HG02678 (cell line): ENCODE data around the gene PPM1H.

ENCODE experiments used
- ATAC-seq: cut with Tn5 transposase; IDR thresholded peaks from one replicate; pipeline ENCODE4 v1.9.1; 2021; ENCODE audit warnings: mild to moderate bottlenecking, moderate library complexity; ENCODE audit not compliant: unreplicated experiment

PPM1H gene

DNA sequence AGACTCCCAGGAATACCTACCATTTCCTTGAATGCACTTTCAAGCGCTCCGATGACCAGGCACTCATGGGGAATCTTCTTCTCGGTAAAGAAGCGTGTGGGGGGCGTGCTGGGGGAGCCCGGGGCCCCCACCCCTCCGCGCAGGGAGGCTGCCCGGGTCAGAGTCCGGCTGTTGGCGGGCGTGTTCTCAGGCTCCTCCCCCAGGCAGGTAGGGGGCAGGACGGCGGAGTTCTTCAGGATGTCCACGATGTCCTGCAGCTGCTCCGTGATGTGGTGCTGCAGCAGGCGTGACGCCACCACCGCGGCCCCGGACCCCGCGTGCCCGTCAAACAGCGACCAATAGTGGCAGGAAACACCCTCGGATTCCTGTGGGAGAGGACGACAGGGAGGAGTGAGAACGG is 133.2 kb downstream of the PPM1H start:
- ATAC-seq = no peak

DNA sequence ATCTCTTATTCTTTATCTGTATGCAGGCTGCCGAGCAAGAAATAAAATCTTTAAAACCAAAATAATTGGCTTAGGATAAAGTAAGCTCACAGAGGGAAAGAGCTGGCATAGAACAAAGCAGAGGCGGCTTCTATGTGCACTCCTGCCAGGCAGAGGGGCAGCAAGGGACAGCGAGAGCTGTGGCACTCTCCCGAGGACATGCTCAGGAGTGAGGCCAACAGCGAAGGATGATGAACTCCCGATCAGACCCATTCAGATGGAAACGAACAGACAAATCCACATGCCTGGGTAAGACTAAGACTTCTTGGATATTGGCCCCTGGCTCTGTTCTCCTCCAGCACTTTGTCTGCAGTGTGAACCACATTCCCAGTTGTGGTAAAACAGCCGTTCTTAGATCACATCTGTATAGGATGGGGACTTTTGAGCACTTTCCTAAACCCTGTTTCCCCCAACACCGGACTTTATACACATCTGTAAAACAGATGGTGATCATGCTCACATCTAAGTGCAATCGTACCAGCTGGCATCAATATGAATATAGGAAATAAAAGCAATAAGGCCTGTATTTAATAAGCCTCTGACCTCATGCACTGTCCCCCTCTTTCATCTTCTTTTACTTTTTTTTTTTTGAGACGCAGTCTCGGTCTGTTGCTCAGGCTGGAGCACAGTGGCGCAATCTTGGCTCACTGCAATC is 134.1 kb downstream of the PPM1H start:
- no peak for ATAC-seq

DNA sequence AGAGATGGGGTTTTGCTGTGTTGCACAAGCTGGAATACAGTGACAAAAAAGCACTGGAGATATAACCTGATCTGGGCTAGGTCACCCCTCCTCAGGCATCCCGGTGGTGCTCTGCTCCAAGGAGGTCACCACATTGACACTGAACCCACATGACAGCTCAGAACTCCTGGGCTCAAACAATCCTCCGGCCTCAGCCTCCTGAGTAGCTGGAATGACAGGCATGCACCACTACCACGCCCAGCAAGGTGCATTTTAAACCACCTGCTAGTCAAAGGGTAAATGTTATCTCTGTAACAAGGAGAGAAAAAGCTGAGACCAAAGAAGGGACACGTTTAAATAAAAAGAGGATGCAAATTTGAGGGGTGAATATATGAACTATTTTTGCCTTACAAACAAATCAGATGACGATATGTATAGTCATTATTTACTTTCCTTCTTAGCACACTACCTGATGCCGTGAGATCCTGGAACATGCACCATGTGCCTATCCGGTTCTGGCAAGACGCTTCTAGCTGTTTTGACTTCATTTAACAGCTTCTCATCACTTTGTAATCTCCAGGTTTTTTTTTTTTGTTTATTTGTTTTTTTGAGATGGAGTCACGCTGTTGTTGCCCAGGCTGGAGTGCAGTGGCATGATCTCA is 135.1 kb downstream of the PPM1H start:
- ATAC-seq = no peak

DNA sequence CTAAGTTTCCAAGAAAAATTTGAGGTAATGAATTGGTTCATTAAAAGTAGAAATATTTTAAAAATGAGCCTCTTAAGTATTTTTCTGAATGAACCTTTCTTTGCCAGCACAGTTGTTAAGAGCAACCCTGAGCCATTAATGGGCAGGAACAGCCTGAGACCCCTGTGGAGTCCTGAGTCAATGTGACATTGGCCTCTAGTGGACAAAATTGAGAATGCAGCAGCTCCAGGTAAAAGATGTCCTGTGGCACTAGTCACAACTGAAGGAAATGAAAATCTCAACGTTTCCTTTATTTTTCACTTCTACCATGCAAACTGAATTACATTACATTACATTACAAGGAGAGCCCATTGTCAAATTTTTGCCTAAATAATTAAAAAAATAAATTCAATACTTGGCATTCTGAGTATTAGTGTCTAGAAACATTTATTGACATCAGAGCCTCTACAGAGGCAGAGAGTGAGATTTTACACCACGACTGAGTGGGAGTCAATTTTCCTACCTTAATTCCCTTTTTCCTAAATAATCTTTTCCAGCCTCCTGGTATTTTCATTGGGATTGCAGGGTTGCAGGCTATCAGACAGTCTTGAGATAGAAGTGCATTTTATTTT is 135.7 kb downstream of the PPM1H start:
- ATAC-seq = peak; percentile 94

DNA sequence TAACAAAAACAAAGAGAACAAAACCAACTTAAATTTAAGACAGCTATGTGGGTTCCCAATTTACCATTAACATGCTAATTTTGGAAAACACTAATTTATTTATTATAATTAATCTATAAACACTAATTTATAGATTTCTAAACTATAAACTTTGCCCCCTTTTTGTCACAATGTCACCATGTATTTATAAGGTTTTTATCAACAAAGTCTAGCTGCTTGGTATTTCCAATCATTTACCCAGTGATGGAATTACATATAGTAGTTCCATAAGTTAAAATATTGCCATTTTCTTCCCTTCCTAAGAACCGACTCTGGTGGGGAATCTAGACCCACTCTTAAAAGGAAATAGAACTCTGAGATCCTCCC is 140.7 kb downstream of the PPM1H start:
- ATAC-seq = no peak

DNA sequence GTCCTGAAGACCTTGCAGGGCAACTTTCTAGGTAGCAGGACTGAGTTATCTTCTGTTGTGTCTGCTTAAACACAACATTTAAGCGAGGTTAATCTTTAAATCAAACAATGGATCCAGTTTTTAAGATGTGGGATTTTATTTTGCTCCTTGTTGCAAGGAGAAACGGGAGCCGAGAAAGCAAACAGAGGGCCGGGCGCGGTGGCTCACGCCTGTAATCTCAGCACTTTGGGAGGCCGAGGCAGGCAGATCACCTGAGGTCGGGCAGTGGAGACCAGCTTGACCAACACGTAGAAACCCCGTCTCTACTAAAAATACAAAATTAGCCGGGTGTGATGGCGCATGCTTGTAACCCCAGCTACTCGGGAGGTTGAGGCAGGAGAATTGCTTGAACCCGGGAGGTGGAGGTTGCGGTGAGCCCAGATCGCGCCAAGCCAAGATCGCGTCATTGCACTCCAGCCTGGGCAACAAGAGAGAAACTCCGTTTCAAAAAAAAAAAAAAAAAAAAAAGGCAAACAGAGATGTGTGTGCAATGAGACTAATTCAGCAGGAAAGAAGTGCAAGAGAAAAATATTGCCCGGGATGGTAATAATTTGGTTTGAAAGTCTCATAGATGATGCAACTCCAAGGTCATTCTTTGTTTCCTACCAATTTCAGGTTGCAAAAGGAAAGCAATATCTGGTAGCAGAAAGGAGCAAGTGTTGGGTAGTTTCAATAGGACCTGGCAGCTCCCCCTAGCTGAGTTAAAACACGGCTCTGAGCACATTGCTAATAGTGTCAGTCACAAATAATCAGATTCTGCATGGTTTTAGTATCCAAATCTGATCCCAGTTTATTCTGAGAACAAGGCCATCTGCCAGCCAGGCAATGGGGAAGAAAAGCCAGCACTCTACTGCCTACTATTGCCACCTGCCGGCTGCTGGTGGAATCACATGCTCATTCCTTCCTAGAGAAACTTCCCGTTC is 141.4 kb downstream of the PPM1H start:
- peak; percentile 76 for ATAC-seq

DNA sequence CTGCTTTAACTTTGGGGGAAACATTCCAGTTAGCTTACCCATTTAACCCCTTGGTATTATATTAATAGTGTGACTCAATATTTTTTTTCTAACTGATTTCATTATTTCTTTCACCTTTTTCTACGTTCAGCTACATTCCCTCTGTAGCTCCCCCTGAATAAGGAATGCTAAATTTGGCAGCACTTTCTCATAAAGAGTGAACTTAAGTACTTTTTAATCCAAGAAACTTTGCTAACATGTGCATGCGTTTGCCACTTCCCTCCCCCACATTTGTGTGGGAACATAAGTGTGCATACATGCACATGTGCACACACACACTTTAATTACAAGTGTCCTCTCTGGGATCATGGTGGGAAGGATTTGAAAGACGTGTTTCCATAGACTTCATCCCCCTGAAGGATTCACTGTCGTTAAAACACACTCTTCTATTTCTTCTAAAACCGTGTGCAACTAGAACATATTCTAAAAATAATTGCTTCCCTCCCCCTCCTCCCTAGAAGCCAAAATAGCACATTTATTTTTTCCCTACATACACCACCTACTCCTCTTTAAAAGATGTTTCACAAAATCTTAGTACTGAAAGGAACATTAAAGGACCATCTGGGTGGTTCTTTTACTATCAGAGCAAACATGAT is 142.6 kb downstream of the PPM1H start:
- ATAC-seq = no peak

DNA sequence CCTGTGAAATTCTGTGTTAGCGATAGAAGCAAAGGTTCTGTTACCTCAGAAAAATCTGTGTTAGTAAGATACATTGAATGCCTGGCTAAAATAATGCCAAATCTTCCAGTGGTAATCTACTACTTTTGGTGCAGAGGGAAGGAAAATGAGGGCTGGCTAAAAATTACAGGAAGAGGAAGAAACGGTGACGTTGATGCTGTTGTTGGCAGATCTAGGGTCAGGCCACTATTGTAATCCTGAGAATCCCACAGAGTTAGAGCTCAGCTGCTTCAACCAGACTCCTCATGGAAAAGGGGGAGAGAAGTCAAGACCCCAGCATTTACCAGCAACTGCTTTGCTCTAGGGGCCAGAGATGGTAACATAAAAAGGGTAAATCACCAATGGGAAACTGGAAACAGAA is 145.1 kb downstream of the PPM1H start:
- no peak for ATAC-seq

DNA sequence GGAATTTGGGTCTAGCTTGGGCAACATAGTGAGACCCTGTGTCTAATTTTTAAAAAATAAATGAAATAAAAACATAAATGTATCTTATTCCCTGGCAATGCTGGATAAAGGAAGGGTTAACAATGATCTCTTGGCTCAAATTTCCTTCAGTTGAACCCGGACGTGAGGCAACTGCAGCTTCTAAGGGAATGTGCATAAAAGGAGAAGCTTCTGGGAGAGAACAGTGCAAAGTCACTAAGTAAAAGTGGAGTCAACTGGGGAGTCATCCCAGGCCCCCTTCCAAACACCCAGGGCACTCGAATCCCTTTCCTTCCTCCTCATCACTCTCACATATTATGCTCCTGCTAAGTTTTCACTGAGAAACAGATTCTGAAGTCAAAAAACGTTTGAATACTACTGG is 147.3 kb downstream of the PPM1H start:
- no peak for ATAC-seq

DNA sequence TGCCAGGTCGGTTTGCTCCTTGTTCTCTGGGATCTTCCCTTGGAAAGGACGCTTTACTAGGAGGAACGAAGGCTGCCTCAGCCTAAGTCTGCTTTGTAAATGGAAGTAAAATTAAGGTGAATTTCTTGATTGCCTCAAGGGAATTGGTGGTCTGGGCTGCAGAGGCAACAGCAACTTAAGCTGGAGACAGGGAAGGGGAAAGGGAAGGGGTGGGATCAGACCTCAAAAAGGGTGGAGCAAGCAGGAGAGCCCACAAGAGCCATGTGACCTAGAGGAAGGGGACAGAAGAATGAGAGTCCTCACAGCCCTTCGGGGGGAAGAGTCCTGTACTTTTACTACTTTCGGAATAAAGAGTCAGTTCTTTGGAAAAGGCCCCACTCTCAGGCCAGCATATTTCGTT is 147.9 kb downstream of the PPM1H start:
- no peak for ATAC-seq

DNA sequence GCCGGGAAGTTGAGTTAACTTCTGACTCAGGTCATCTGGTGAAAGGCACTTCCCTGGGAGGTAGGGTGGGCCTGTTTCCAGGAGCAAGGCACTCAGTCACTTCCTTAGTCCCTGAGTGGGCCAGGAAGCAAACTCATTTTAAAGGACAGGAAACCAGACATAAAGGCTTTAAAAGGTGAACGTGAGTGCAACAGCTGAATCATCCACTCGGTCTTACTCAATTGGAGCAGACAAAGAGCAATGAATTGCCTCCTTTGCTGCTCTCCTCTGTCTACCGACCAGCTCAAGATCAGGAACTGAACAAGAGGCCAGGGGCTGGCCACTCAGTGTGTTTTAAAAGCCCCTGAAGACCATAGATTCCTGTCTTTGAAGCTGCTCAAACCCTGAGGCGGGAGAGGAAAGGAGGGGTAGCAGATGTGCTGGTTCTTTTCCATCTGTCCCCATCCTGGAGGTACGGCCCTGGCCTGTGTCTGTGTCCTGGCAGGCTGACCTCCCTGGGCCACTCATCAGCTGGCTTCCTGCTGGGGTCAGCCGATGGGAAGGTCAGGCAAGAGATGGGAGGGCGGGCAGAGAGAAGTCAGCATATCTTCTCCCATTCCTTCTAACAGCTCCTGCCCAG is 148.9 kb downstream of the PPM1H start:
- no peak for ATAC-seq

DNA sequence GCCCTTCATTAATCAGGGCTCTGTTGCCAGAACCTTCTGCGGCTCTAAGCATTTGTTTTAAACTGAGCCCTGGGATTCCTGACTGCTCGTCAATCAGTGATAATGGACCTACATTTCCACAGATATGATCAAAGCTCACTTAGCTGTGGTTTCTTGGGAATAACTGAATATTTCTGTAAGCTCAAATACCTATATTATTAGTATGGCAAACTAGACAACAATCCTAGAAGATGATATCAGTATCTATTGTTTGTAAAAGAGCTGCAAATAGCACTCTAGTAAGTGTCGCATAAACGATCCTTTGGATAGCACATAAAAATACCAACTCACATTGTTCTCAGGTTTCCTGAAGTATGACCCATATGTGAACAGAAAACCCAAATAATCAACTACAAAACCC is 150.4 kb downstream of the PPM1H start:
- no peak for ATAC-seq

DNA sequence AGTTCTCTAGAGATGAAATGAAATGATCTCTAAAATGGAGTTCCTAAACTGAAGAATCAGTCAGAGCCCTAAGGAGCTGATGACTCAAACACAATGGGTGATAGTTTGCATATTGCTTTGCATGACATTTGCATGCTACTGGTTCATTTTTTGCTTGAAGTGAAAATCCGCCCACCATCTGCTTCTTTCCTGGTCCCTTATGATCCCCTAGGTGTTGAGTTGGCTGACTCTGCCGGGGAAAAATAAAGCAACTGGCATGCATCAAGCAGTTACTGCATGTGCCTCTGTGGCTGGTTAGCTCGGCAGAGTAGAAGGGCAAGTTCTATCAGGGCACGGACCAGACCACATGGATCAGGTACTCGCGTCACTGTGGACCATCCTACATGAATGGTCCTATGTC is 151.1 kb downstream of the PPM1H start:
- ATAC-seq = no peak

DNA sequence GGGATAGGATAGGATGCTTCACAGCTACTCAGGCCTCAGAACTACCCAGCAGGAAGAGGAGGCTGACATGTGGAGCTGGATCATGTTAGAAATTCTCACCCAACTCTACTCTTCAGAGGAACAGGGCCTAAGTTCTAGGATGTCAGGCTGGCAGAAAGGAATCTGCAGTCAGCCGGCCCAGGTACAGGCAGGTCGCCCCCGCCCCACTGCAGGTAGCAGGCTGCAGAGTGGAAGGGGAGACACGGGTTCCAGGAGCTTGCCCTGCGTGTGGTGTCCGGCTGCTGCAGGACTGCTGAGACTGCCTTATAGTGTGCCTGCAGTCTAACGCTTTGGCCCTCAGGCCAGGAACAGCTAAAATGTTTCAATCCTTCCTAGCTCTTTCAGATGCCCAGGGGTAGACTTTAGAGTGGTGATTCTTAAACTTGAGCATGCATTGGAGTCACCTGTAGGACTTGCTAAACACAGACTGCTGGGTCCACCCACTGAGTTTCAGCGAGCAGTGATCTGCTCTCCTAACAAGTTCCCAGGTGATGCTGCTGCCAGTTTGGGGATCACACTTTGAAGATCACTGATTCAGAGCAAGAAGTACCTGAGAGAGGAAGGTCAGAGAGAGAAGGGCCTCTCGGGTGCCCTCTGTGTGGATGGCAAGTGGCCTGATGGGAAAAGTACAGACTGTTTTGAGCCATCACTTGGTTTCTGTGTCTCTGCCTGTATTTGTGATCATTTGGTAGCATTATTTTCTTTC is 153.6 kb downstream of the PPM1H start:
- ATAC-seq = no peak

DNA sequence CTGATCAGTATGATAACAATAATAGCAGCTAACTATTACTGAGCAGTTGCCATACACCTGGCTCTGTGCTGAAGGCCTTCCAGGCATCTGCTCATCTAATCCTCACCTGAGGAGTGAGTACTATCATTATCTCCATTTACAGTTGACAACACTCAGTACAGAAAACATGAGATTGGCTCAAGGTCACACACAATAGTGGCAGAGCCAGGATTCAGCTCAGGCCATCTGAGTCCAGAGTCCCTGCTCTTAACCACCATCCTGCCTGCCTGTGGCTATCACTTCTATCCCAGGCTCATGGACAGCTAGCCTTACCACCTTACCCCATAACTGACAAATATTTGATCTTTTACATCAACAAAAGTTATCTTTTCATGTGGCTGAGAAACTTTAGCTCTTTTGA is 155.5 kb downstream of the PPM1H start:
- ATAC-seq = no peak

DNA sequence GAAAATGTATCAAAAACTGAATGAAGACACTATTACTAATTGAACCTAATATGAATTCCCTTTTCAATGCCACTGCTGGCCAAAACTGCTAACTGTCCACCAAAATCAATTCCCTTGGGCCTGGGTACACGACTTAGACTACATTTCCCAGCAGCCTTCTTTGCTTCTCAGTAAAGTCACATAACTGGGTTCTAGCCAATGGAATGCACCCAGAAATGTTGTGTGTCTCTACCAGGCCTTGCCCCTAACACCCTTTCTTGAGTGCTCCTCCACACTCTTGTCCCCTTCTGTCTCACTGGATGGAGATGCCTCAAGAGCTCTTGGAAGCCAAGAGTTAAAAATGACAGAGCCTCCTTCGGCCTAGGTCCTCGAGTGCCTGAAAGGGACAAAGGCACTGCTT is 156.8 kb downstream of the PPM1H start:
- no peak for ATAC-seq

DNA sequence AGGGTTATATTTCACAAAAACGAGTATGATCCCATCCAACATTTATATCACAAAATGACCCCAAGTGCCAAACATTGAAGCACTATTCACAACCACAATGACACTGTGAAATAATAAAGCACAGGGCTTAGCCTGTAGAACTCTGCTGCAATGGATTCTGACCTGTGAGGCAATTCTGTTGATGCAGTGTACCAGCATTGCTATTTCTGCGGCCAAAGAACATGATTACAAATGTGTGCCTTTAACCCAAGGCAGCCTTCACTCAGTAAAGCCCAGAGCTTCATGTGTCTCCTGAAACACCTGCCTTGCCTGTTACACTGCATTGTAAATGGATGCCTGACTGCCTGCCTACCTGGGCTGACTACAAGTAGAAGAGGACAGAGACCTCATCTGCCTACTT is 158.0 kb downstream of the PPM1H start:
- no peak for ATAC-seq

DNA sequence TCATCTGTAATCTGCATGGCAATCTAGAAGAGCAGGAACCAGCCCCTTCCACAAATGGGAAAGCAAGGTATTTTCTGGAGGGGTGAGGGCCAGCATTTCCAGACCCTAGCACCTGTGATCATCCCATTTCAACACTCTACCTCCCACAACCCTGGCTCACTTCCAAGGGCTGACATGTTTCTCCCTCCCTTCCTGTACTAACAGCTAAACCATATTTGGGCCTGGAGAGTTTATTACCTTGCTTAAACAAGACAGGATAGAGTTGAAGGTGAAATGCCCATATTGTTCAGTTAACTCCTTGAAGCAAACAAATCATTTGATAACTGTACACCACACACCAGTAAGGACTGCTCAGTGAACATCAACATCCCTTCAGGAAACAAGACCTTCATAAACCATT is 158.4 kb downstream of the PPM1H start:
- ATAC-seq = no peak

DNA sequence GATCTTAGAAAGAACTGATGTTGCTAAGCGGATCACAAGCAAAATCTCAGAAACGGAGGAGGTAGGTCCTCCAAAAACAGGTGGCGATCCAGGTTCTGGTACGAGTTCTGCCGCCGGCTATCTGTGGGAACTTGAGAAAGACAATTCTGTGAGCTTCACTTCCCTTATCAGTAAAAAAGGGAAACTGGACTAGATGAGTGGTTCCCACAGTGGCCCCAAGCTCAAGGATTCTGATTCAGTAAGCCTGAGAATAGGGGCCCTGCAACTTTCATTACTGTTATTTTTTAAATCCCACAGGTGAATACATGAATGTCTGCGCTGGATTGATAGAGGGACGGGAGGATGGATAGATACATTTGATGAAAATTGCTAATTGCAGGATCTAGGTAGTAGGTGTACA is 160.2 kb downstream of the PPM1H start:
- no peak for ATAC-seq

DNA sequence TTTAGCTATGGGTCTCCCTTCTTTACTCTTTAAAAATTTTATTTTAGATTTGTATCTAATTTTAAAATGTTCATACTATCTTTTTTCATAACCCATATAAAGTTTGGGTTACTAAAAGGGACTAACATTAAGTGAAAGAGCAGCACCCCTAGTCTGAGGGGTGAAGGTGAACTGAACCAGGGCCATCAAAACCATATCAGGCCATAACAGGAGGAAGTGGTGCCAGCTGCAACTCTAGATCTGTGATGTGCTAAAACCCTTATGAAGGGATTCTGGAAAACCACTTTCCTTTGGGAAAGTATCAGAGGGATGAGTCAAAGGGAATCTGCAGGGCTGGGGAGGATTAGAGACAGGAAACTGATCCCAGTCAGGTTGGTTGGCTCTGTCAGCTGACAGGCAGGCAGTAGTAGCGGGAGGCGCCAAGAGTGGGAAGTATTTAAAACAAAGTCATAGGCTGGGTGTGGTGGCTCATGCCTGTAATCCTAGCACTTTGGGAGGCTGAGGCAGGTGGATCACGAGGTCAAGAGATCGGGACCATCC is 162.5 kb downstream of the PPM1H start:
- ATAC-seq = no peak
